OCI-LY3 (cell line): ENCODE data around the gene EML2.

Source experiments
- H2AFZ ChIP-seq: fragments of 200-600, 300-600 bp; shearing (Covaris generic); 2 replicates; pipeline ENCODE4 v1.6.0; 2014; ENCODE audit warnings: antibody characterized with exemption, low read depth, low read length
- H3K27ac ChIP-seq: fragments of 200-600, 300-600 bp; sonication (generic); 2 replicates; pipeline ENCODE4 v1.5.1; 2014; ENCODE audit warnings: mild to moderate bottlenecking, low read length, moderate library complexity, mixed read lengths
- H3K27me3 ChIP-seq: fragments of 200-600, 300-600 bp; sonication (generic); 2 replicates; pipeline ENCODE4 v1.6.1; 2014; ENCODE audit warnings: low read depth, low read length, mixed read lengths
- H3K36me3 ChIP-seq: fragments of 200-600, 300-600 bp; sonication (generic); replicated peaks from 2 replicates; pipeline ENCODE3; 2014; ENCODE audit warnings: low read depth, low read length, mixed read lengths
- H3K4me1 ChIP-seq: fragments of 300-600, 200-600 bp; sonication (generic); 2 replicates; pipeline ENCODE4 v1.6.1; 2014; ENCODE audit warnings: low read length, mixed read lengths
- H3K4me2 ChIP-seq: fragments of 200-600, 300-600 bp; sonication (generic); 2 replicates; pipeline ENCODE4 v1.6.1; 2014; ENCODE audit warnings: low read length, mixed read lengths
- H3K4me3 ChIP-seq: fragments of 300-600, 200-600 bp; sonication (generic); 2 replicates; pipeline ENCODE4 v1.5.1; 2014; ENCODE audit warnings: antibody characterized with exemption, mild to moderate bottlenecking, low read length, moderate library complexity
- H3K79me2 ChIP-seq: fragments of 300-600, 200-600 bp; shearing (Covaris generic); 2 replicates; pipeline ENCODE4 v1.6.1; 2014; ENCODE audit warnings: mild to moderate bottlenecking, low read length, mixed read lengths
- H3K9ac ChIP-seq: fragments of 300-600, 200-600 bp; shearing (Covaris generic); 2 replicates; pipeline ENCODE4 v1.6.0; 2014; ENCODE audit warnings: mild to moderate bottlenecking, low read length, moderate library complexity
- H3K9me3 ChIP-seq: fragments of 200-600, 300-600 bp; shearing (Covaris generic); 2 replicates; pipeline ENCODE4 v1.6.1; 2014; ENCODE audit warnings: low read length, mixed read lengths; ENCODE audit not compliant: insufficient read depth
- H4K20me1 ChIP-seq: fragments of 200-600, 300-600 bp; sonication (generic); 2 replicates; pipeline ENCODE4 v1.6.1; 2016; ENCODE audit warnings: low read length, mixed read lengths; ENCODE audit not compliant: insufficient read depth
- EZH2phosphoT487 ChIP-seq: fragments of 200-600 bp; shearing (Covaris generic); IDR thresholded peaks from 2 replicates; pipeline ENCODE4 v1.6.1; 2018; ENCODE audit warnings: antibody characterized with exemption, mixed run types, low read depth
- TF ChIP-seq, protein P1 (sequence below): fragments of 200-600, 300-600 bp; sonication (generic); IDR thresholded peaks from 2 replicates; pipeline ENCODE4 v1.5.1; 2014; ENCODE audit warnings: antibody characterized with exemption, low read length, low read depth

The EML2 gene

GRCh38 chr19:45593520-45593919 lies 45.7 kb downstream of the EML2 start:
- Histone ChIP-seq H4K20me1 (no peaks in the 10 kb centered on the region), H3K4me1 (peaks cover 10% of the 10 kb centered on the region), H3K9ac (no peak overlapping the region), H2AFZ (no peak overlapping the region), H3K4me2 (no peak overlapping the region), H3K27ac (no peak overlapping the region), H3K36me3 (no peaks in the 10 kb centered on the region), H3K79me2 (no peaks in the 10 kb centered on the region), H3K27me3 (no peaks in the 10 kb centered on the region; the same call in 1 of the 2 replicates), H3K4me3 (no peak overlapping the region), H3K9me3 (no peaks in the 10 kb centered on the region)
- TF ChIP-seq, protein P1, sequence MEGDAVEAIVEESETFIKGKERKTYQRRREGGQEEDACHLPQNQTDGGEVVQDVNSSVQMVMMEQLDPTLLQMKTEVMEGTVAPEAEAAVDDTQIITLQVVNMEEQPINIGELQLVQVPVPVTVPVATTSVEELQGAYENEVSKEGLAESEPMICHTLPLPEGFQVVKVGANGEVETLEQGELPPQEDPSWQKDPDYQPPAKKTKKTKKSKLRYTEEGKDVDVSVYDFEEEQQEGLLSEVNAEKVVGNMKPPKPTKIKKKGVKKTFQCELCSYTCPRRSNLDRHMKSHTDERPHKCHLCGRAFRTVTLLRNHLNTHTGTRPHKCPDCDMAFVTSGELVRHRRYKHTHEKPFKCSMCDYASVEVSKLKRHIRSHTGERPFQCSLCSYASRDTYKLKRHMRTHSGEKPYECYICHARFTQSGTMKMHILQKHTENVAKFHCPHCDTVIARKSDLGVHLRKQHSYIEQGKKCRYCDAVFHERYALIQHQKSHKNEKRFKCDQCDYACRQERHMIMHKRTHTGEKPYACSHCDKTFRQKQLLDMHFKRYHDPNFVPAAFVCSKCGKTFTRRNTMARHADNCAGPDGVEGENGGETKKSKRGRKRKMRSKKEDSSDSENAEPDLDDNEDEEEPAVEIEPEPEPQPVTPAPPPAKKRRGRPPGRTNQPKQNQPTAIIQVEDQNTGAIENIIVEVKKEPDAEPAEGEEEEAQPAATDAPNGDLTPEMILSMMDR: no peak
- no peak for TF ChIP-seq EZH2phosphoT487

- H3K4me3 ChIP-seq: no peak overlapping the region
- no peak overlapping the region for H3K27ac ChIP-seq
- H3K36me3 ChIP-seq: no peaks in the 10 kb centered on the region
- H3K27me3 ChIP-seq: no peaks in the 10 kb centered on the region; the same call in 1 of the 2 replicates
- TF ChIP-seq, protein P1: no peak
- no peak for TF ChIP-seq EZH2phosphoT487
- peaks cover 3% of the 10 kb centered on the region; the same call in 1 of the 2 replicates for H3K4me1 ChIP-seq
- H2AFZ ChIP-seq: 0 out of 2 replicates have a peak overlapping the region, but pooled peaks have one; percentile 40
- H3K79me2 ChIP-seq: no peaks in the 10 kb centered on the region
- H4K20me1 ChIP-seq: no peaks in the 10 kb centered on the region
- no peaks in the 10 kb centered on the region for H3K9me3 ChIP-seq
- H3K4me2 ChIP-seq: no peak overlapping the region
- H3K9ac ChIP-seq: no peak overlapping the region
These were observed 46.8 kb downstream of the EML2 start for GRCh38 chr19:45592366-45592765.

- Histone ChIP-seq H3K9ac (no peak overlapping the region), H3K4me3 (no peak overlapping the region), H3K4me1 (peaks cover 3% of the 10 kb centered on the region; the same call in 1 of the 2 replicates), H2AFZ (no peak overlapping the region), H3K27ac (no peak overlapping the region), H3K27me3 (no peaks in the 10 kb centered on the region), H4K20me1 (no peaks in the 10 kb centered on the region), H3K4me2 (no peak overlapping the region), H3K36me3 (no peaks in the 10 kb centered on the region), H3K9me3 (no peaks in the 10 kb centered on the region), H3K79me2 (no peaks in the 10 kb centered on the region)
- no peak for TF ChIP-seq EZH2phosphoT487
- TF ChIP-seq, protein P1: no peak
These were observed 47.6 kb downstream of the EML2 start for GRCh38 chr19:45591638-45592005.

- no peak overlapping the region for H3K4me2 ChIP-seq
- no peaks in the 10 kb centered on the region for H3K36me3 ChIP-seq
- no peaks in the 10 kb centered on the region for H4K20me1 ChIP-seq
- H3K9ac ChIP-seq: no peak overlapping the region
- no peak overlapping the region for H3K4me3 ChIP-seq
- no peak overlapping the region for H2AFZ ChIP-seq
- H3K9me3 ChIP-seq: no peaks in the 10 kb centered on the region
- H3K27ac ChIP-seq: no peak overlapping the region
- no peaks in the 10 kb centered on the region for H3K27me3 ChIP-seq
- no peaks in the 10 kb centered on the region for H3K79me2 ChIP-seq
- H3K4me1 ChIP-seq: peaks cover 3% of the 10 kb centered on the region; the same call in 1 of the 2 replicates
- TF ChIP-seq EZH2phosphoT487: no peak
- TF ChIP-seq, protein P1: peak; percentile 17; the same call in 1 of the 2 replicates
These were observed 48.1 kb downstream of the EML2 start for GRCh38 chr19:45591004-45591637.
